Right cardiac atrium (tissue), 5 donors: ENCODE data around the gene DNAJC1. TPM values are rescaled to one million over a fixed set of nuclear protein-coding genes. Genes with fewer than 3 reads are reported as not detected.

Experiments used
- ATAC-seq, 2 donors: fragments of 200-7000 bp; cut with Tn5 transposase; one replicate each; pipeline versions ENCODE4 v1.8.0 to v1.9.1; 2020; ENCODE audit warnings: moderate library complexity in 2 of 2, mild to moderate bottlenecking in 1 of 2
- DNase-seq, 3 donors: peaks; one replicate each; pipeline ENCODE4 v3.0.0-alpha.2; 2020
- H3K27ac ChIP-seq: one replicate; pipeline ENCODE4 v1.5.1; 2013; ENCODE audit warnings: mild to moderate bottlenecking, low read length, control low read depth, moderate library complexity
- H3K27me3 ChIP-seq: one replicate; pipeline ENCODE4 v1.6.1; 2013; ENCODE audit not compliant: control insufficient read depth, insufficient read depth
- H3K4me1 ChIP-seq: one replicate; pipeline ENCODE4 v1.6.1; 2013; ENCODE audit warnings: low read length; ENCODE audit not compliant: control insufficient read depth, insufficient read depth
- H3K4me3 ChIP-seq: one replicate; pipeline ENCODE4 v1.5.1; 2013; ENCODE audit warnings: low read length, control low read depth
- H3K9me3 ChIP-seq: one replicate; pipeline ENCODE4 v1.6.1; 2013; ENCODE audit warnings: low read length; ENCODE audit not compliant: control insufficient read depth
- whole genome bisulfite sequencing: extraction: QIAGEN DNeasy Blood & Tissue Kit; methylation state at CpG from one replicate; pipeline ENCODE4 v1.1.7; 2013; 5-methylcytosine and 5-hydroxymethylcytosine counted together
- intact Hi-C, 4 donors: fragments of 100-400 bp; cut with DNase I; formaldehyde crosslinking; loops; one replicate each; pipeline versions ENCODE4 v1.11.0 to v1.14.0; 2022 to 2023
- polyA plus RNA-seq: library from polyadenylated mRNA; stranded (reverse); fragments of 200-250 nt; gene quantifications from one replicate; pipeline ENCODE4 v1.2.3, GENCODE V29; 2013
- total RNA-seq, 4 donors: library from RNA; stranded (reverse); fragmentation: NEBNext Ultra II Directional; extraction: Animal tissue kit (Norgen Biotek cat#: 25700); gene quantifications; one replicate each; pipeline ENCODE4 v1.2.1, GENCODE V29; 2021
- donor health status: healthy with polysubstance abuse.
- donor health status: DM: no; HTN: yes; CAD: no.
- donor health status: DM: no; HTN: no; CAD: no.
- donor health status: DM: no; HTN: yes; CAD: no; lungs with severe emphysema.
- donor health status: DM: yes; HTN: yes; CAD: no.

Gene DNAJC1
- total and polyA plus RNA-seq, 5 donors, result 13.9 to 21.4 (median 16.2) TPM

- 28% methylated on average over 1 of the region's 1 CpG for WGBS
- DNase-seq, result no peak
- Histone ChIP-seq H3K4me1 (no peaks in the 10 kb centered on the region), H3K27ac (no peak overlapping the region), H3K9me3 (no peaks in the 10 kb centered on the region), H3K4me3 (no peak overlapping the region), H3K27me3 (no peaks in the 10 kb centered on the region)
- intact Hi-C loops, result loop anchor here in 2 of 4 donors (5.0 to 10.0 kb wide), 3 partner anchors 460 to 677 kb away; no protein-coding TSS in a partner anchor
- ATAC-seq, result no peak
Observed at GRCh38 chr10:21954690-21955089, 48.8 kb downstream of the DNAJC1 start.

GRCh38 chr10:21954132-21954531, 49.4 kb downstream of the DNAJC1 start:
- DNase-seq (no peak), ATAC-seq (no peak)
- 61% methylated on average over 5 of the region's 5 CpGs for WGBS
- Histone ChIP-seq H3K4me1 (no peaks in the 10 kb centered on the region), H3K27ac (no peak overlapping the region), H3K27me3 (no peaks in the 10 kb centered on the region), H3K9me3 (no peaks in the 10 kb centered on the region), H3K4me3 (no peak overlapping the region)
- intact Hi-C loops, result loop anchor here in 2 of 4 donors (5.0 to 10.0 kb wide), 3 partner anchors 459 to 677 kb away; no protein-coding TSS in a partner anchor

GRCh38 chr10:21953585-21954057, 49.9 kb downstream of the DNAJC1 start:
- Histone ChIP-seq H3K4me3 (no peak overlapping the region), H3K27me3 (no peaks in the 10 kb centered on the region), H3K9me3 (no peaks in the 10 kb centered on the region), H3K27ac (no peak overlapping the region), H3K4me1 (no peaks in the 10 kb centered on the region)
- intact Hi-C loops, result loop anchor here in 2 of 4 donors (5.0 to 10.0 kb wide), 3 partner anchors 459 to 676 kb away; no protein-coding TSS in a partner anchor
- ATAC-seq, result peak in 1 of 2 donors; percentile 36
- 6% methylated on average over 1 of the region's 1 CpG for WGBS
- DNase-seq, result no peak

- H3K9me3 ChIP-seq, result no peaks in the 10 kb centered on the region
- H3K27me3 ChIP-seq, result no peaks in the 10 kb centered on the region
- 56% methylated on average over 2 of the region's 2 CpGs for whole genome bisulfite sequencing
- intact Hi-C loops, result loop anchor here in 2 of 4 donors (5.0 to 10.0 kb wide), 3 partner anchors 456 to 673 kb away; no protein-coding TSS in a partner anchor
- no peaks in the 10 kb centered on the region for H3K4me1 ChIP-seq
- ATAC-seq (no peak), DNase-seq (no peak)
- no peak overlapping the region for H3K27ac ChIP-seq
- no peak overlapping the region for H3K4me3 ChIP-seq
Observed at GRCh38 chr10:21950566-21950965, 53.0 kb downstream of the DNAJC1 start.

GRCh38 chr10:21946946-21947345, 56.6 kb downstream of the DNAJC1 start:
- ATAC-seq, result no peak

GRCh38 chr10:21944727-21945386, 58.7 kb downstream of the DNAJC1 start:
- intact Hi-C loops, result no loop called here
- H3K27ac ChIP-seq, result no peak overlapping the region
- WGBS, result 29% methylated on average over 2 of the region's 2 CpGs
- ATAC-seq, result no peak
- no peaks in the 10 kb centered on the region for H3K27me3 ChIP-seq
- H3K4me3 ChIP-seq, result no peak overlapping the region
- no peak for DNase-seq
- H3K9me3 ChIP-seq, result no peaks in the 10 kb centered on the region
- peaks cover 3% of the 10 kb centered on the region for H3K4me1 ChIP-seq

More at GRCh38 chr10:21946946-21947345, 56.6 kb downstream of the DNAJC1 start:
- Histone ChIP-seq H3K9me3 (no peaks in the 10 kb centered on the region), H3K4me3 (no peak overlapping the region), H3K27ac (no peak overlapping the region), H3K4me1 (peaks cover 3% of the 10 kb centered on the region), H3K27me3 (no peaks in the 10 kb centered on the region)
- intact Hi-C loops, result no loop called here
- DNase-seq, result no peak

- DNase-seq, result no peak
- H3K27me3 ChIP-seq, result no peaks in the 10 kb centered on the region
- WGBS, result 85% methylated on average over 2 of the region's 2 CpGs
Observed at GRCh38 chr10:21943633-21944265, 59.8 kb downstream of the DNAJC1 start.

GRCh38 chr10:21935439-21936023, 68.0 kb downstream of the DNAJC1 start:
- H3K27ac ChIP-seq, result no peak overlapping the region
- intact Hi-C loops, result no loop called here
- peaks cover 2% of the 10 kb centered on the region for H3K4me1 ChIP-seq
- WGBS, result 100% methylated on average over 1 of the region's 1 CpG
- ATAC-seq (no peak), DNase-seq (no peak)
- H3K4me3 ChIP-seq, result no peak overlapping the region
- H3K9me3 ChIP-seq, result no peaks in the 10 kb centered on the region
- H3K27me3 ChIP-seq, result no peaks in the 10 kb centered on the region

More at GRCh38 chr10:21943633-21944265, 59.8 kb downstream of the DNAJC1 start:
- Histone ChIP-seq H3K4me3 (no peak overlapping the region), H3K9me3 (no peaks in the 10 kb centered on the region), H3K27ac (no peak overlapping the region), H3K4me1 (peaks cover 3% of the 10 kb centered on the region)
- peak; percentile 14 for ATAC-seq
- intact Hi-C loops, result no loop called here

- Histone ChIP-seq H3K4me1 (peaks cover 2% of the 10 kb centered on the region), H3K27me3 (no peaks in the 10 kb centered on the region), H3K27ac (no peak overlapping the region), H3K9me3 (no peaks in the 10 kb centered on the region), H3K4me3 (no peak overlapping the region)
- DNase-seq (no peak), ATAC-seq (no peak)
- WGBS, result 100% methylated on average over 1 of the region's 1 CpG
- intact Hi-C loops, result no loop called here
Observed at GRCh38 chr10:21934307-21934706, 69.2 kb downstream of the DNAJC1 start.

GRCh38 chr10:21929070-21929469, 74.5 kb downstream of the DNAJC1 start:
- ATAC-seq, result no peak
- intact Hi-C loops, result no loop called here
- Histone ChIP-seq H3K27ac (no peak overlapping the region), H3K4me3 (no peak overlapping the region), H3K9me3 (no peaks in the 10 kb centered on the region), H3K4me1 (peaks cover 3% of the 10 kb centered on the region), H3K27me3 (no peaks in the 10 kb centered on the region)
- WGBS, result 87% methylated on average over 2 of the region's 2 CpGs
- DNase-seq, result no peak
